ENCODE data around the gene DNM3.

The DNM3 gene

GRCh38 chr1:172342584-172343239, 501.4 kb downstream of the DNM3 start:
- peak overlapping the region; percentile 27 for H3K27ac ChIP-seq (ENCODE audit: low read depth, low read length)
- no peaks in the 10 kb centered on the region for H3K9me3 ChIP-seq (ENCODE audit: low read length)
- H3K9ac ChIP-seq (ENCODE audit: low read length), result no peak overlapping the region
- peaks cover 21% of the 10 kb centered on the region for H3K4me1 ChIP-seq (ENCODE audit: insufficient read depth, low read length)
- H3K36me3 ChIP-seq (ENCODE audit: insufficient read depth, low read length), result no peaks in the 10 kb centered on the region
- no peak overlapping the region for H3K4me3 ChIP-seq (ENCODE audit: low read depth in 1 of 2, low read length in 2 of 2)
- no peaks in the 10 kb centered on the region for H3K27me3 ChIP-seq (ENCODE audit: control insufficient read depth in 1 of 2, insufficient read depth in 2 of 2, low read length in 2 of 2)

GRCh38 chr1:172343240-172344160, 502.2 kb downstream of the DNM3 start:
- H3K4me3 ChIP-seq (ENCODE audit: low read depth in 1 of 2, low read length in 2 of 2), result peak overlapping the region in 1 of 2 donors; percentile 8
- no peaks in the 10 kb centered on the region for H3K27me3 ChIP-seq (ENCODE audit: control insufficient read depth in 1 of 2, insufficient read depth in 2 of 2, low read length in 2 of 2)
- no peaks in the 10 kb centered on the region for H3K9me3 ChIP-seq (ENCODE audit: low read length)
- no peak overlapping the region for H3K9ac ChIP-seq (ENCODE audit: low read length)
- peaks cover 21% of the 10 kb centered on the region for H3K4me1 ChIP-seq (ENCODE audit: insufficient read depth, low read length)
- peak overlapping the region; percentile 48 for H3K27ac ChIP-seq (ENCODE audit: low read depth, low read length)
- H3K36me3 ChIP-seq (ENCODE audit: insufficient read depth, low read length), result no peaks in the 10 kb centered on the region

GRCh38 chr1:172344444-172344843, 503.1 kb downstream of the DNM3 start:
- H3K9ac ChIP-seq (ENCODE audit: low read length), result no peak overlapping the region
- peak overlapping the region in 1 of 2 donors; percentile 8 for H3K4me3 ChIP-seq (ENCODE audit: low read depth in 1 of 2, low read length in 2 of 2)
- H3K27me3 ChIP-seq (ENCODE audit: control insufficient read depth in 1 of 2, insufficient read depth in 2 of 2, low read length in 2 of 2), result no peaks in the 10 kb centered on the region
- peaks cover 21% of the 10 kb centered on the region for H3K4me1 ChIP-seq (ENCODE audit: insufficient read depth, low read length)
- no peaks in the 10 kb centered on the region for H3K9me3 ChIP-seq (ENCODE audit: low read length)
- no peaks in the 10 kb centered on the region for H3K36me3 ChIP-seq (ENCODE audit: insufficient read depth, low read length)
- H3K27ac ChIP-seq (ENCODE audit: low read depth, low read length), result no peak overlapping the region

GRCh38 chr1:172345077-172345476, 503.8 kb downstream of the DNM3 start:
- H3K4me1 ChIP-seq (ENCODE audit: insufficient read depth, low read length), result peaks cover 21% of the 10 kb centered on the region
- no peak overlapping the region for H3K4me3 ChIP-seq (ENCODE audit: low read depth in 1 of 2, low read length in 2 of 2)
- no peak overlapping the region for H3K9ac ChIP-seq (ENCODE audit: low read length)
- H3K27ac ChIP-seq (ENCODE audit: low read depth, low read length), result no peak overlapping the region
- no peaks in the 10 kb centered on the region for H3K9me3 ChIP-seq (ENCODE audit: low read length)
- no peaks in the 10 kb centered on the region for H3K27me3 ChIP-seq (ENCODE audit: control insufficient read depth in 1 of 2, insufficient read depth in 2 of 2, low read length in 2 of 2)
- H3K36me3 ChIP-seq (ENCODE audit: insufficient read depth, low read length), result no peaks in the 10 kb centered on the region

- Histone ChIP-seq H3K27ac (ENCODE audit: low read depth, low read length) (no peak overlapping the region), H3K4me3 (ENCODE audit: low read depth in 1 of 2, low read length in 2 of 2) (no peak overlapping the region), H3K36me3 (ENCODE audit: insufficient read depth, low read length) (no peaks in the 10 kb centered on the region), H3K9ac (ENCODE audit: low read length) (no peak overlapping the region), H3K9me3 (ENCODE audit: low read length) (no peaks in the 10 kb centered on the region), H3K27me3 (ENCODE audit: control insufficient read depth in 1 of 2, insufficient read depth in 2 of 2, low read length in 2 of 2) (no peaks in the 10 kb centered on the region), H3K4me1 (ENCODE audit: insufficient read depth, low read length) (peaks cover 26% of the 10 kb centered on the region)
Measured at GRCh38 chr1:172347416-172347815, 506.1 kb downstream of the DNM3 start.

GRCh38 chr1:172350856-172351255, 509.6 kb downstream of the DNM3 start:
- Histone ChIP-seq H3K27ac (ENCODE audit: low read depth, low read length) (no peak overlapping the region), H3K9ac (ENCODE audit: low read length) (no peak overlapping the region), H3K27me3 (ENCODE audit: control insufficient read depth in 1 of 2, insufficient read depth in 2 of 2, low read length in 2 of 2) (no peaks in the 10 kb centered on the region), H3K4me1 (ENCODE audit: insufficient read depth, low read length) (peaks cover 18% of the 10 kb centered on the region), H3K4me3 (ENCODE audit: low read depth in 1 of 2, low read length in 2 of 2) (no peak overlapping the region), H3K36me3 (ENCODE audit: insufficient read depth, low read length) (no peaks in the 10 kb centered on the region), H3K9me3 (ENCODE audit: low read length) (no peaks in the 10 kb centered on the region)

GRCh38 chr1:172351346-172351745, 510.0 kb downstream of the DNM3 start:
- no peaks in the 10 kb centered on the region for H3K36me3 ChIP-seq (ENCODE audit: insufficient read depth, low read length)
- H3K4me3 ChIP-seq (ENCODE audit: low read depth in 1 of 2, low read length in 2 of 2), result no peak overlapping the region
- no peak overlapping the region for H3K27ac ChIP-seq (ENCODE audit: low read depth, low read length)
- no peaks in the 10 kb centered on the region for H3K27me3 ChIP-seq (ENCODE audit: control insufficient read depth in 1 of 2, insufficient read depth in 2 of 2, low read length in 2 of 2)
- H3K4me1 ChIP-seq (ENCODE audit: insufficient read depth, low read length), result peaks cover 23% of the 10 kb centered on the region
- no peak overlapping the region for H3K9ac ChIP-seq (ENCODE audit: low read length)
- no peaks in the 10 kb centered on the region for H3K9me3 ChIP-seq (ENCODE audit: low read length)

- Histone ChIP-seq H3K36me3 (ENCODE audit: insufficient read depth, low read length) (no peaks in the 10 kb centered on the region), H3K9me3 (ENCODE audit: low read length) (no peaks in the 10 kb centered on the region), H3K27me3 (ENCODE audit: control insufficient read depth in 1 of 2, insufficient read depth in 2 of 2, low read length in 2 of 2) (no peaks in the 10 kb centered on the region), H3K4me1 (ENCODE audit: insufficient read depth, low read length) (peaks cover 27% of the 10 kb centered on the region), H3K4me3 (ENCODE audit: low read depth in 1 of 2, low read length in 2 of 2) (no peak overlapping the region), H3K9ac (ENCODE audit: low read length) (no peak overlapping the region), H3K27ac (ENCODE audit: low read depth, low read length) (no peak overlapping the region)
Measured at GRCh38 chr1:172351754-172352161, 510.5 kb downstream of the DNM3 start.

- Histone ChIP-seq H3K9ac (ENCODE audit: low read length) (no peak overlapping the region), H3K4me1 (ENCODE audit: insufficient read depth, low read length) (peaks cover 34% of the 10 kb centered on the region), H3K27ac (ENCODE audit: low read depth, low read length) (no peak overlapping the region), H3K9me3 (ENCODE audit: low read length) (no peaks in the 10 kb centered on the region), H3K27me3 (ENCODE audit: control insufficient read depth in 1 of 2, insufficient read depth in 2 of 2, low read length in 2 of 2) (no peaks in the 10 kb centered on the region), H3K36me3 (ENCODE audit: insufficient read depth, low read length) (no peaks in the 10 kb centered on the region), H3K4me3 (ENCODE audit: low read depth in 1 of 2, low read length in 2 of 2) (no peak overlapping the region)
Measured at GRCh38 chr1:172352435-172352834, 511.1 kb downstream of the DNM3 start.

- H3K4me1 ChIP-seq (ENCODE audit: insufficient read depth, low read length), result peaks cover 54% of the 10 kb centered on the region
- H3K4me3 ChIP-seq (ENCODE audit: low read depth in 1 of 2, low read length in 2 of 2), result no peak overlapping the region
- H3K9ac ChIP-seq (ENCODE audit: low read length), result no peak overlapping the region
- H3K36me3 ChIP-seq (ENCODE audit: insufficient read depth, low read length), result no peaks in the 10 kb centered on the region
- no peak overlapping the region for H3K27ac ChIP-seq (ENCODE audit: low read depth, low read length)
- no peaks in the 10 kb centered on the region for H3K9me3 ChIP-seq (ENCODE audit: low read length)
- no peaks in the 10 kb centered on the region for H3K27me3 ChIP-seq (ENCODE audit: control insufficient read depth in 1 of 2, insufficient read depth in 2 of 2, low read length in 2 of 2)
Measured at GRCh38 chr1:172354291-172355274, 513.3 kb downstream of the DNM3 start.

GRCh38 chr1:172356620-172357019, 515.3 kb downstream of the DNM3 start:
- Histone ChIP-seq H3K27me3 (ENCODE audit: control insufficient read depth in 1 of 2, insufficient read depth in 2 of 2, low read length in 2 of 2) (no peaks in the 10 kb centered on the region), H3K27ac (ENCODE audit: low read depth, low read length) (peak overlapping the region; percentile 62), H3K4me3 (ENCODE audit: low read depth in 1 of 2, low read length in 2 of 2) (no peak overlapping the region), H3K4me1 (ENCODE audit: insufficient read depth, low read length) (peaks cover 67% of the 10 kb centered on the region), H3K36me3 (ENCODE audit: insufficient read depth, low read length) (no peaks in the 10 kb centered on the region), H3K9me3 (ENCODE audit: low read length) (no peaks in the 10 kb centered on the region), H3K9ac (ENCODE audit: low read length) (no peak overlapping the region)

Data from muscle layer of colon (tissue), 2 donors.